ENCODE results near the gene FAM8A1. TPM values are rescaled to one million over a fixed set of nuclear protein-coding genes. Genes with fewer than 3 reads are reported as not detected.
"Not testable (repeated sequence)": the region's sequence is repeated elsewhere in the genome, so short reads cannot be mapped to it uniquely, and the experiment has no call there.

FAM8A1 gene
- total RNA-seq, 1 donor from 2014 or later: 21.2 TPM

DNA sequence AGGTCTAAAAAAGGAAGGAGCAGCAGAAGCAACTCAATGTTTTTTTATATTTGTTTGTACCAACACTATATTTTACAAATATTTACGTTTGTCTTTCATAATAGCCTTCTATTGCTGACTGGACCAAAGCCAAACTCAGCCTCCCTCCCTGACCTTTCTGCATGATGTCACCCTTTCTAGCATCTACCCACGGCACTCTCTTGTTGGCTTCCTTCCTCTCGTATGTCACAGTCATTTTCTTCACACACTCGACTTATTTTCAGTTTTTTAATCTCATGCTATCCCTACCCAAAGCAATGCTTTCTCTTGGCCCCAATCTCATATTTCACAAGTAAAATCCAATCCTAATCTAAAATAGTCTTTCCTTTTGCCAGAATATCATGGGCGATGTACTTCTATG lies 16.3 kb upstream of the FAM8A1 start:
- Mint-ChIP-seq H3K4me3 (peak overlapping the region; percentile 1), H3K9me3 (peaks cover 5% of the 10 kb centered on the region), H3K27ac (peak overlapping the region; percentile 29), H3K4me1 (ENCODE audit: unreplicated experiment) (peaks cover 5% of the 10 kb centered on the region), H3K36me3 (no peaks in the 10 kb centered on the region), H3K27me3 (no peaks in the 10 kb centered on the region)
- TF ChIP-seq, protein P1, sequence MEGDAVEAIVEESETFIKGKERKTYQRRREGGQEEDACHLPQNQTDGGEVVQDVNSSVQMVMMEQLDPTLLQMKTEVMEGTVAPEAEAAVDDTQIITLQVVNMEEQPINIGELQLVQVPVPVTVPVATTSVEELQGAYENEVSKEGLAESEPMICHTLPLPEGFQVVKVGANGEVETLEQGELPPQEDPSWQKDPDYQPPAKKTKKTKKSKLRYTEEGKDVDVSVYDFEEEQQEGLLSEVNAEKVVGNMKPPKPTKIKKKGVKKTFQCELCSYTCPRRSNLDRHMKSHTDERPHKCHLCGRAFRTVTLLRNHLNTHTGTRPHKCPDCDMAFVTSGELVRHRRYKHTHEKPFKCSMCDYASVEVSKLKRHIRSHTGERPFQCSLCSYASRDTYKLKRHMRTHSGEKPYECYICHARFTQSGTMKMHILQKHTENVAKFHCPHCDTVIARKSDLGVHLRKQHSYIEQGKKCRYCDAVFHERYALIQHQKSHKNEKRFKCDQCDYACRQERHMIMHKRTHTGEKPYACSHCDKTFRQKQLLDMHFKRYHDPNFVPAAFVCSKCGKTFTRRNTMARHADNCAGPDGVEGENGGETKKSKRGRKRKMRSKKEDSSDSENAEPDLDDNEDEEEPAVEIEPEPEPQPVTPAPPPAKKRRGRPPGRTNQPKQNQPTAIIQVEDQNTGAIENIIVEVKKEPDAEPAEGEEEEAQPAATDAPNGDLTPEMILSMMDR (conservative IDR thresholded peaks at IDR 0.05): no peak
- DNase-seq (ENCODE audit: extremely low spot score, unreplicated experiment): no peak

DNA sequence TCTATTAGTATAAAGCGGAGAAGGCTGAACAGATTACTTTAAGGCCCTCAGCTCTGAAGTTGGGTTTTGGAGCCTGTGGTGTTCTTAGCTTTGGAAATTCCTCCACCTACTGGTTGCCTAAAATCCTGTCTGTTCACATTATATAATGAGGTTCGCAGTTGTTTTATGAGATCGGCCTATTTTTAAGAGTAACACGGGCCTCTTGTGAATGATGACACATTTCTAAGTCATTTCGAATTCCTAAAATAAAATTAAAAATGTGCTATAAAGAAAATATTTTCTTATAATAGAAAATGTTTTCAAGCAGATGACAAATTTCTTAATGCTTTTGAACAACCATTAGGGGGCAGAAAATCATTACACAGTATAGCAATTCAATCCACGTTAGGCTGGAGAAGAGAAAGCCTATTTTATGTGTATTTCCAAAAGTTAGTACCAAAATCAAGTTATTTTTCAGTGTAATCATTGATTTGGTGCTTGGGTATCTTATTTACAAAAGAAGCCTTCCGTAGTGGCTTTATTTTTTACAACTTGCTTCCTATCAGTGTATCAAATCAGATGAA lies 15.8 kb upstream of the FAM8A1 start:
- Mint-ChIP-seq H3K27me3 (no peaks in the 10 kb centered on the region), H3K36me3 (no peaks in the 10 kb centered on the region), H3K9me3 (peaks cover 5% of the 10 kb centered on the region), H3K4me1 (ENCODE audit: unreplicated experiment) (peaks cover 5% of the 10 kb centered on the region), H3K4me3 (peak overlapping the region; percentile 1), H3K27ac (peak overlapping the region; percentile 29)
- DNase-seq (ENCODE audit: extremely low spot score, unreplicated experiment): no peak
- TF ChIP-seq, protein P1 (conservative IDR thresholded peaks at IDR 0.05): peak; percentile 94

DNA sequence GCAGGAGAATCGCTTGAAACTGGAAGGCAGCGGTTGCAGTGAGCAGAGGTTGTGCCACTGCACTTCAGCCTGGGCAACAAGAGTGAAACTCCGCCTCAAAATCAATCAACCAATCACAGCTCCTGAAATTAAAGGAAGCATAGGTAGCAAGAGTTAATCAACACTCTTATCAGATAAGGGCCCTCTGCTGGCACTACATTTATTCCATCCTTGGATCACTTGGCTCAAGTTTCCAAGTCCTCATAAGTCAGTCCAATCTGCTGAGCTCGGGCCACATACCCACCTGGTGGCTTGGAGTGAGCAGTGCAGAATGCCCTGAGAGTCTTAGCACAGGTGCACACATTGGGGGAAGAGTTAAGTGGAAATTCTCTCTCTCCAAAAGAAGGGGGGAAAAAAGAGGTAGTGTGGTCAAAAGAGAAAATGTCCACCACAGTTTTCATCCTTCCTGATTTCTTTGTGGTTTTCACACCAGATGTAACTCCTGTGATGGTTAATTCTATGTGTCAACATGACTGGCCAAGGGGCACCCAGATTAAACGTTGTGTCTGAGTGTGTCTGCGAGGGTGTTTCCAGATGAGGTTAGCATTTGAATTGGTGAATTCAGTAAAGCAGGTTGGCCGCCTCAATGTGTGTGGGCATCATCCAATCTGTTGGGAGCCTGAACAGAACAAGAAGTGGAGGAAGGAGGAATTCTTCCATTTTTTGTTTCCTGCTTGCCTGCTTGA lies 14.2 kb upstream of the FAM8A1 start:
- peaks cover 3% of the 10 kb centered on the region for H3K9me3 Mint-ChIP-seq
- no peak for DNase-seq (ENCODE audit: extremely low spot score, unreplicated experiment)
- H3K27me3 Mint-ChIP-seq: no peaks in the 10 kb centered on the region
- H3K4me3 Mint-ChIP-seq: no peak overlapping the region
- TF ChIP-seq, protein P1 (conservative IDR thresholded peaks at IDR 0.05): peak; percentile 37
- H3K36me3 Mint-ChIP-seq: no peaks in the 10 kb centered on the region
- H3K4me1 Mint-ChIP-seq (ENCODE audit: unreplicated experiment): peaks cover 5% of the 10 kb centered on the region
- H3K27ac Mint-ChIP-seq: no peak overlapping the region

DNA sequence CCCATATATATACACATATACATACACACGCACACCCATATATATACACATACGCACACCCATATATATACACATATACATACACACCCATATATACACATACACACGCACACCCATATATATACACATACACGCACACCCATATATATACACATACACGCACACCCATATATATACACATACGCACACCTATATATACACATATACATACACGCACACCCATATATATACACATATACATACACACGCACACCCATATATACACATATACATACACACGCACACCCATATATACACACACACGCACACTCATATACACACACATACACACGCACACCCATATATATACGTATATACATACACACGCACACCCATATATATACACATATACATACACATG lies 13.5 kb upstream of the FAM8A1 start:
- not testable (repeated sequence) for H3K4me3 Mint-ChIP-seq; H3K27ac Mint-ChIP-seq; H3K4me1 Mint-ChIP-seq (ENCODE audit: unreplicated experiment); H3K36me3 Mint-ChIP-seq; H3K9me3 Mint-ChIP-seq; H3K27me3 Mint-ChIP-seq; DNase-seq (ENCODE audit: extremely low spot score, unreplicated experiment)

DNA sequence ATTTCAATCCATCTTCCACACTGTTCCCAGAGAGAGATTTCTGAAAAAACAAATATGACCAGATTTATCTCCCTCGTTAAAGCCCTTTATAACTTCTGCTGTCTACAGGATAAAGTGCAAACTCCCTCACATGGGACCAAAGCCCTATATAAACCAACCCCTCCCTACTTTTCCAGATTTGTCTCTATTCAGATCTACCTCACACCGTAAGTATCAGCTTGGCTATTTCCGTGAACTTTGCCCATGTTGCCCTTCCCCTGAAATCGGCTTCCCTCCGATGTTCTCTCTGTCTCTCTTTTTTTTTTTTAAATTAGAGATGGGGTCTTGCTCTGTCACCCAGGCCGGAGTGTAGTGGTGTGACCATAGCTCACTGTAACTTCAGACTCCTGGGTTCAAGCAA lies 12.1 kb upstream of the FAM8A1 start:
- TF ChIP-seq, protein P1 (conservative IDR thresholded peaks at IDR 0.05): no peak
- Mint-ChIP-seq H3K9me3 (no peaks in the 10 kb centered on the region), H3K27me3 (no peaks in the 10 kb centered on the region), H3K36me3 (no peaks in the 10 kb centered on the region), H3K4me3 (no peak overlapping the region), H3K27ac (no peak overlapping the region), H3K4me1 (ENCODE audit: unreplicated experiment) (peaks cover 5% of the 10 kb centered on the region)
- DNase-seq (ENCODE audit: extremely low spot score, unreplicated experiment): no peak

DNA sequence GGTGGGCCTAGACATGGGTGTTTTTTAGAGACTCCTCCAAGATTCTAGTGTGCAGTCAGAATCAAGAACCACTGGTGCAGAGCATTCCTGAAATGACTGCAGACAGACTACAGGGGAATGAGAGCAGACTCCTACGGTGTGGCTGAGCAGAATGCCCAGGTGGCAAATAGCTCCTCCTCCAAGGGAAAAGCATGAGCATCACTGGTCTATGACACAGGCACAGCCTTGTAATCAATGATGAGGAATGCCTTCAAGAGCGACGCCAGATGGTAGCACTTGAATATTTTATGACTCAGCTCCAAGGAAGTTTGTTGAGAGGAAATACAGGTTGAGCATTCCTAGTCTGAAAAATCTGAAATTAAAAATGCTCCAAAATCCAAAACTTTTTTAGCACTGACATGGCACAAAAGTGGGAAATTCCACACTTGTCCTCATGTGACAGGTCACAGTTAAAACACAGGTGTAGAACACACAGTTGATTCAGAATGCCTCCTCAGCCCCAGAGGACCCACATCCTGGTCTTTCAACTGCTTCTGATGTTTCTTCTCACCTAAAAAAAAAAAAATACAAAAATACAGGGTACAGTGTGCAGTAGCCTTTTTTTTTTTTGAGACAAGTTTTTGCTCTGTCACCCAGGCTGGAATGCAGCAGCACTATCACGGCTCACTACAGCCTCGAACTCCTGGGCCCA lies 10.6 kb upstream of the FAM8A1 start:
- H3K27me3 Mint-ChIP-seq: no peaks in the 10 kb centered on the region
- H3K4me3 Mint-ChIP-seq: no peak overlapping the region
- no peaks in the 10 kb centered on the region for H3K9me3 Mint-ChIP-seq
- no peak for DNase-seq (ENCODE audit: extremely low spot score, unreplicated experiment)
- no peaks in the 10 kb centered on the region for H3K36me3 Mint-ChIP-seq
- TF ChIP-seq, protein P1 (conservative IDR thresholded peaks at IDR 0.05): no peak
- H3K4me1 Mint-ChIP-seq (ENCODE audit: unreplicated experiment): no peaks in the 10 kb centered on the region
- H3K27ac Mint-ChIP-seq: peak overlapping the region; percentile 39
